ENCODE measurements around the gene DUSP6.
A peak's percentile ranks its signal among the peaks of the same experiment; 100 is the strongest.

The DUSP6 gene

DNA sequence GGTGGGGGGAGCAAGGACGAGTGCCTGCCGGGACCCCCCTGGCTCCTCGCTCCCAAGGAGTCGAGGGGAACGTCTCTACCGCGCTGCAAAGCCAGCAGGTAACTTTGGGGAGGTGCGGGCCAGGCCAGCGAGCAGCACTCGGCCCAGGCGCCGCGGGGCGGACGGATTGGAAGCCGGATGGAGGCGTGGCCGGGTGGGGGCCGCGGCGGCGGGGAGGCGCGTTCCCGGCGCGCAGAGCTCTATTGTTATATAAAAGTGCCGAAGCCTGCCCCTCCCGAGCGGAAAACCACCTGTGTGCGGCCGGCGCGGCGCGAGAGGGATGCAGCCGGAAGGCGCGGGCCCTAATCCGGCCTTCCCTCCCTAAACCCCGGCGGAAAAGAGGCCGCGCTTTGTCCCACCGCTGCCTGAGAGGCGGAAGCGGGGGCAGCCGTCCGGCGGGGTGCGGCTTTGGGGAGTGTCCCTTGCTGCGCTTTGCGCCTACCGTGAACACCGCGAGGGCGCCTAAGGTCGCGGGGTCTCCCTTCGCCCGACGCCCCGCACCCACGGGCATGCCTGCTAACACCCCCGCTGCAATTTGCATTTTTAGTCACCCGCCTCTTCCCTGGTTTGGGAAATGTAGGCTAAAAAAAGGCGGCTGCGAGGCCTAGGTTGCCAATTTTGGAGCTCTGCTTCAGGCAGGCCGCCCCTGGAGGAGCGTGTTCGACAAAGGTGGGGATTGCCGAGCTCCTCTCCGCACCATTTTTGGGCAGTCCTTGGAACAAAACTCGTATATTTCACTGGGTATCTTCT, 1.7 kb upstream of the DUSP6 start:
- DNase-seq = peak in 9 of 10 donors; percentile 40 to 93 (median 56)
- intact Hi-C loops (cut with DNase I) = loop anchor here (5.0 to 10.0 kb wide), 2 partner anchors 108 to 299 kb away; no protein-coding TSS in a partner anchor

DNA sequence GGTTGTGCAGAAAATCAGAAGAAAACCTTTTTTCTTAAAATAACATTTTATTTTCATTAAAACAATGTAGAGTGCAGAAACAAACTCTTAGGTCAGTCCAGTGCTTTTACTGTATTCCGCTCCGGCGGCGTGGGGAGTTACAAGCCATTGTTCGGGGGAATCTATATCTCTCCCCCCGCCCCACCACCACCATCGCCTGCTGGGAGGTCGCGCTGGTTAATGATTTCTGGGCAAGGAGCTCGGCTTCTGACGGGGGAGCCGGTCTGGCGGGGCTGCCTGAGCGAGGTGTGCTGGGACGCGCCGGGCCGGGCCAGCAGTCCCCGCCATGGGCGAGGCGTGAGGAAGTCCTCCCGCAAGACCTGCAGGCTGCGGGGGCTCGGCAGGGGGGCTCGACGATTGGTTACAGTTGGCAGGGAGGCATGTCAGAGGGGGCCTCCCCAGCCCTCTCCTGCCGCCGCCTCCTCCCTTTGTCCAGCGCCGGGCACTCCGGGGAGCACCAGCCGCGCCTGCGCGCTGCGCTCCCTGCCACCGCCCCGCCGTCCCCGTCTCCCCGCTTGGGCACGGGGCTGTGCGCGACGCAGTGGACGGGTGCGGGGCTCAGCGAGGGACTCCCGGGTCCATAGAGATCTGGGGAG, 1.0 kb upstream of the DUSP6 start:
- peak; percentile 50 to 94 (median 59) for DNase-seq
- intact Hi-C loops (cut with DNase I) = loop anchor here (5.0 to 10.0 kb wide), 2 partner anchors 109 to 299 kb away; no protein-coding TSS in a partner anchor

DNA sequence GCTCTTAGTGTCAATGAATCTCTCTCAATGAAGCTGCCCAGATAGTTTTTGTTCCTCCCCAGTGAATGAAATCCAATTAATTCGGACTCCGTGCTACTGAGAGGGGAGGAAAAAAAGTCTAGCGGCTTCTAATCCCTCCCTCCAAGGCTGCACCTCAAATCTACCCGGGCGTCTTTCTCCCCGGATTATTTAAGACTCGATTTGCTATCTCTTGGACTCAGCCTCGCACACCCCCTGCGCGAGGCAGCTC, 134 bp downstream of the DUSP6 start:
- intact Hi-C loops (cut with DNase I) = loop anchor here (5.0 to 10.0 kb wide), 2 partner anchors 110 to 297 kb away; no protein-coding TSS in a partner anchor
- DNase-seq = no peak

DNA sequence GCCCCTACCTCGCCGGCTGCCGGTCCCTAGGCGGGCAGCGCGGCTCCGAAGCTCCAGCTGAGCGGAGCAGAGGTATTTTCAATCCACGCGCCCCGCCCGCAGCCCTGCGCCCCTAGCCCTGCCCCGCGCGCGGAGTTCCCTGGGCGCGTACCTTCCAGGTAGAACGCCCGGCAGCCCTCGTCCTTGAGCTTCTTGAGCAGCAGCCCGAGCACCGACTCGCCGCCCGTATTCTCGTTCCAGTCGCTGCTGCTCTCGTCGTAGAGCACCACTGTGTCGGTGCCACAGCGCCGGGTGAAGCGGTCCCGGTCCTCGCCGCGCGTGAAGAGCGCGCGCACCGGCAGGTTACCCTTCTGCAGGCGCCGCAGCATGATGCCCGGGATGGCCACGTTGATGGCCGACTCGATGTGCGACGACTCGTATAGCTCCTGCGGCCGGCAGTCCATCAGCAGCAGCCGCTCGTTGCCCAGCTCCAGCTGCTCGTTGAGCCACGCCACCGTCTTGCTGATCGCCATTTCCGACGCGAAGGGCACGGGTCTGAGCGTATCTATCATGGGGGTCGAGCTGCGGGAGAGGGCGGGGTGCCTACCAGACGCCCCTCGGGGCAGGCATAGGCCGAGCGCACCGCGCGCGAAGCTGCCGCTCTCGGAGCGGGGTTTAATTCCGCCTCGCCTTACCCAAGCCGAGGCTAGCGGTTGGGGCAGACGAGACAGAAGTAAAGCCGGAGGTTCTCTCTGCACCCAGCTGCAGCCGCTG, 636 bp downstream of the DUSP6 start:
- DNase-seq = peak in 7 of 10 donors; percentile 30 to 90 (median 49)
- intact Hi-C loops (cut with DNase I) = loop anchor here (5.0 to 10.0 kb wide), 2 partner anchors 111 to 297 kb away; no protein-coding TSS in a partner anchor

DNA sequence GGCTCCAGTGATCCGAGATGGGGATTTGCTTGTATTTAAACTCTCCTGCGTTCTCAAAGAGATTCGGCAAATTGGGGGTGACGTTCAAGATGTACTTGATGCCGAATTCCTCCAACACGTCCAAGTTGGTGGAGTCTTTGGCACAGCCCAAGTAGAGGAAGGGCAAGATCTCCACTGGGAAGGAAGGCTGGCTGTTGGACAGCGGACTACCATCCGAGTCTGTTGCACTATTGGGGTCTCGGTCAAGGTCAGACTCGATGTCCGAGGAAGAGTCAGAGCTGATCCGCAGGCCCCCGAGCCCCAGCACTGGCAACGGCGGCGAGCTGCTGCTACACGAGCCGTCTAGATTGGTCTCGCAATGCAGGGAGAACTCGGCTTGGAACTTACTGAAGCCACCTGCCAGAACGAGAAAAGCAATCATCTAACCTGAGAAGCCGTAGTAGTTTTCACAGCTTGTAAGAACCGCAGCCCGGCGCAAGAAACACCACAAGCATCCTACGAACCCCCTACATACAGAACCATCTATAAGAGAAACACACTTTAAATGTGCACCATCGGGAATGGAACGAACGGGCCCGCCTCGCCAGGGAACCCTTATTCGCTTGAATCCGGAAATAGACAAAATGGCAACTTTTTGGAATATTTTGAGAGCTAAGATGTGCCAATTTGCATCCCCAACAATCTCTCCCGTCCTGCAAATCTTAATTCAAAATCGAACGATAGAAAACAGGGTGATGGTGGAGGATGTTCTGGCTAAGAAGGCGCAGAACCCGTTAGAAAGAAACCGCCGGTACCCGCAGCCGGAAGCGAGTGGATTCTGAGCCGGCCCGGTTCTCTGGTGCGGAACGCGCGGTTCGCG, 1.4 kb downstream of the DUSP6 start:
- intact Hi-C loops (cut with DNase I) = loop anchor here (5.0 to 10.0 kb wide), 2 partner anchors 111 to 296 kb away; no protein-coding TSS in a partner anchor
- DNase-seq = peak in 1 of 10 donors; percentile 87

DNA sequence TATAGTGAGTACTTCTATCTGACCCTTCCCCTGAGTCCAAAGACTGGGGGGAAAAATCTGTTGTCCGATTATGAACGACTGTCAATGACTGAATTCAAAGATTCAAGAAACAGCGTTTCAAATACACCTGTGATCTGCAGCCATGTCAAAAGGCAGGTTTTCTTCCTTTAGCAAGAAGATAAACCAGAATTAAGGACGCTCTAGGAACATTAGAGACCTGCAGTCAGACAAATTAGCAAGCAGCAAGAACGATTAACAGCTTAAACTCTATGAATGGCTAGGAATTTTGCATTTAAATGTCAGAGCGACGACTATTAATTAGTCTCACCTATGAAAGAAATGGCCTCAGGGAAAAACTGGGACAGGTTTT, 2.1 kb downstream of the DUSP6 start:
- intact Hi-C loops (cut with DNase I) = loop anchor here (5.0 to 10.0 kb wide), 2 partner anchors 112 to 295 kb away; no protein-coding TSS in a partner anchor
- DNase-seq = no peak

DNA sequence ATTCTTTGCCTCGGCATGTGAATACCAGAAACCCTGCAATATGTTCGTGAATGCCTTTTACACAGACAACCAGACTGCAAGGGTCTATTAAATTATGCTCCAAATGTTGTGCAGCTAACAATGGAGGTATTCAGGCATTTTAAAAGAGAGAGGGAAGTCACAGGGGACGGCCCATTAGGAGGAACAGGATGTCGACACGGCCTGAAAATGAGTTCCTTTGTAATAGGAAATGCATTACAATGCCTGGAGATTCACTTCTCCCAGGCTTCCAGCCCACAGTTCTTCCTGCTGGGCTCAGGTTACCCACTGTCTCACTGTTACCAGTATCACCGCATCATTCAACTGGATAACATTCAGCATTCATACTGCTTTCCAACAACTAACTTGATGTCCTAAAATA, 2.5 kb downstream of the DUSP6 start:
- intact Hi-C loops (cut with DNase I) = loop anchor here (5.0 to 10.0 kb wide), 2 partner anchors 112 to 295 kb away; no protein-coding TSS in a partner anchor
- peak in 1 of 10 donors; percentile 59 for DNase-seq

DNA sequence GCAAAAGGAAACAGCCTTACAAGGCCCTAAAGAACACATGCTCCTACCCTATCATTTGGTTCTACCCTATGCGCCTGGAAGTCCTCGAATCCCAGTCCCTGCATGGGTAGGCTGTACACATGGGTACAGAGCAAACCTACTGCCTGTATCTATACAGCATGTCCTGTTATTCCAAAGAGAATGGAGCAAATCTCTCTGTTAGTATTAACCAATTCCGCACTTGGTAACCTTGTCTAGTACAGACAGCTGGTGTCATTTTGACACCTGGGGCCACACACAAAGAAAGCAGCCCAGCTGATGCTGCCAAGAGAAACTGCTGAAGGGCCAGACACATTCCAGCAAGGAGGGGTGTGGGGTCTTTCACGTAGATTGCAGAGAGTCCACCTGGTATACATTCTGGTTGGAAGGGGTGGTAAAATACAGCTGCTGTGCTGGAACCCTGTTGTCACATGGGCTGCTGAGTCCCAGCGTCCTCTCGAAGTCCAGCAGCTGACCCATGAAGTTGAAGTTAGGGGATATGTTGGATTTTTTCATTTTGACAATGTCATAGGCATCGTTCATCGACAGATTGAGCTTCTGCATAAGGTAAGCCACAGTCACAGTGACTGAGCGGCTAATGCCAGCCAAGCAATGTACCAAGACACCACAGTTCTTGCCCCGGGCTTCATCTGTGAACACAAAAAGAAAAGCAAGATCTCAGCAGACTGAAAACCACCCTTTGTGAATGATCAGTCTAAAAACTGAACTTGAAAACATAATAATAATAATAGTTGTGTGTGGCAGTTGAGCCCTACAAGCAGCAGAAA, 3.2 kb downstream of the DUSP6 start:
- intact Hi-C loops (cut with DNase I) = no loop called here
- DNase-seq = peak in 1 of 10 donors; percentile 43

DNA sequence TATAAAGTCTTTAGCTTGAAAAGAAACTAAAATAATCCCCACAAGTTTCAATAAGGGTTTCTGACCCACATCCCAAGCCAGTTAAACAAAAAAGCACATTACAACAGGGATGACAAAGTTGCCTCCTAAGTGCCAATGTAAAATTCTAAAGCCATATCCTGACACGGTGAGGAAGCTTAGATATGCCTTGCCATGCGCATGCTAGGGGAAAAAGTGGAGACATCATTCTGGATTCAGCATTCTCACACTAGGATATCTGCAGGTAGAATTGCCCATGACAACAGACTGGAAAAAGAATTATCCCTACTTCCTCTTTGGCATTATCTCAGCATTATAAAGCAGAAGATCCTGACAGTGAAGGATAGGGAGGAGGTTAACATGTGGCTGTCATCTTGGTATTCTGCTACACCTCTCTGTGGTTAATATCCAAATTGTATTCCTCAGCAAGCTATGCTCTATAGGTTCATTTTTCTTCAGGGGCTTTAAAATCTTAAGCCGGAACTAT, 4.9 kb downstream of the DUSP6 start:
- no peak for DNase-seq
- intact Hi-C loops (cut with DNase I) = no loop called here

DNA sequence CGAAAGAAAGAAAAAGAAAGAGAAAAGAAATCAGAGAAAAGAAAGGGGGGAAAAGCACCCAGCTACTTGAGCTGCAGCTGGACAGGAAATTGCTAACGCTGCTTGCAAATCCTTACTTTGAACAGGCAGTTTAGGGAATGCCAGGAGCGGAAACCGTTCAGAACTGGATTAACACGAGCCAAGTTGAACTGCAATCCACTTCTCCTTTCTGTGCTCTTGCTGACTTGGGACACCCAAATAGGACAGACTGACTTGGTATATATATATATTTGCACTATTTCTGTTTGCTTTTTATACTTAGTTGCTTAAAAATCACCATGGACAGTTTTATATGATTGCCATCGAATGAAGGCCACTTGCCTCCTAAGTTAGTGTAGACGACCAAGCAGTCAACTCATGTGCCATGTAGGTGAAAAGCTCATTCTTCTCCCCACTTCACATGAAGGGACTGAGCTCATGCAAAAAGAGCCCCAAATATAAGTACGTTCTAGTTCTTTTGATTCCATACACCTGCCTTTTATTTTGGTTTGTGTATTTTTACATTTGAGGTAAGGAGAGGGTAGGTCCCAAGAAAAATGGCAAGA, 5.5 kb downstream of the DUSP6 start:
- intact Hi-C loops (cut with DNase I) = no loop called here
- peak in 1 of 10 donors; percentile 29 for DNase-seq

DNA sequence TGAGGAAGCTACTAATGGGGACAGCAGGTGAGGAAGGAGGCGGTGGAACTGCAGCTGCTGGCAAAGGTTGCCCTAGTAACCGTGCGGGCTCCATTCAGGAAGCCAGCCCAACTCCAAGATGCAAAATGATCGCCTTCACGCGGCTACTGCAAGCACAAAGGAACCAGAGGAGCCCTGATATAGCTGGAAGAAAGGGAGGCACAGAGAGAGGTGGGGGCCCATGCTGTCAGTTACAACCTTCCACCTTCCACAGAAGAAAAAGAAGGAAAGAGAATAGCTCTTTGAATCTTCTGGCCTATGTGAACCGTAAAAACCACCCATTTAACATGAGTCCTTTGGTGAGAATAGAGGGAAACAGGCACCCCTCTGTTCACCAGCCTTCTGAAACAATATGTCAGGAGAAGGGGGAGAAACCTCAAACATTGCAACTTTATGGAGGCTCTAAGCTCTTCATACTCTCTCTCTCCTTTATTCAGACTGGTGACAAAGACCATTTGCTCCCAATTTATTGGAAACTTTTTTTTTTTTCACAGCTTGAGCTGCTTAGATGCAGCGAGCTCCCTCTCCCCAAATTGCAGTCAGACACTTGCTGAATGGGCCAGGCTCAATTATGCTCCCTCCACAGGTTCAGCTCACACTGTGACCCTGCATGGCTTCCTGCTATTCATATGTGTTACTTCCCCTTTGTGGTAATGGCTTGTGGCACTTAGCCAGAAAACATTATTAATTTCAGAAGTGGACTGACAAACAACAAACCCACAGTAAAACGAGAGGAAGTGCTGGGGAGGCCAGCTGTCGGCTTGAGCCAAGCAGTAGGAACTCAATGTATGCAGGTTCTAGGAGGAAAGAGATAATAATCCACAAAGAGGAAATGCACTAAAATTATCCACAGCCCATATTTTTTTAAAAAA, 6.2 kb downstream of the DUSP6 start:
- intact Hi-C loops (cut with DNase I) = no loop called here
- peak in 5 of 10 donors; percentile 37 to 89 (median 76) for DNase-seq

DNA sequence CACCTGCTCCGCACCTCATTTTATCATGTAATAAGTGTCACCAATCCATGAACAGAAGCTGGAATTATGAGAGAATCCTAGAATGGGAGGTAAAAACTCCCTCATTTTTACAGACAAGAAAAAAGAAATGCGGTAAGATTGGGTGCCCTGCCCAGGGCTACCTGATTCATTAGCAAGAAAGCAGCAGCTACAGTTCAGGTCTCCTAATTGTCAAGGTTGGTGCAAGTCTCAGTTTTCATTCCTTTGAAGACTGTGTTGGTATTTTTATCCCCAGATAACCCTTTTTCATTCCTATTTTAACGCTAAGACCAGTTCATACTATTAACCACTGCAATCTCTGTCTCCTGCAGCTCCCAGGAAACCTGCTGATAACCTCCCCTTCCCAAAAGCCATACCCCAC, 6.9 kb downstream of the DUSP6 start:
- intact Hi-C loops (cut with DNase I) = no loop called here
- DNase-seq = no peak

DNA sequence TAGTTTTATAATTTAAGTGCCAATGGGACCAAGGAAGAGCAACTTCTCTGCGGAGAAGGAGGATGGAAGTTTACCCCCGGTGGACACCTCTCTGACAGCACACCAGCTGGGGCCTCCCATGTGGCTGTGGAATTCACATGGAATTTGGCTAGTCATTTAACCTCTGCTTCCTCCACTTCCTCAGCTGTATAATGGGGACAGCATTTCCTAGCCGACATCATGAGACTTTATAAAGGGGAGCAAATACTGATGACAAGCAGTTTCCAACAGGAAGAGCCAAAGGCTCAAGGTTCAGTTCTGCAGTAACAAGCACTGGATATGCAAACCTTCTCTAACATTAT, 7.5 kb downstream of the DUSP6 start:
- no peak for DNase-seq
- intact Hi-C loops (cut with DNase I) = no loop called here

DNA sequence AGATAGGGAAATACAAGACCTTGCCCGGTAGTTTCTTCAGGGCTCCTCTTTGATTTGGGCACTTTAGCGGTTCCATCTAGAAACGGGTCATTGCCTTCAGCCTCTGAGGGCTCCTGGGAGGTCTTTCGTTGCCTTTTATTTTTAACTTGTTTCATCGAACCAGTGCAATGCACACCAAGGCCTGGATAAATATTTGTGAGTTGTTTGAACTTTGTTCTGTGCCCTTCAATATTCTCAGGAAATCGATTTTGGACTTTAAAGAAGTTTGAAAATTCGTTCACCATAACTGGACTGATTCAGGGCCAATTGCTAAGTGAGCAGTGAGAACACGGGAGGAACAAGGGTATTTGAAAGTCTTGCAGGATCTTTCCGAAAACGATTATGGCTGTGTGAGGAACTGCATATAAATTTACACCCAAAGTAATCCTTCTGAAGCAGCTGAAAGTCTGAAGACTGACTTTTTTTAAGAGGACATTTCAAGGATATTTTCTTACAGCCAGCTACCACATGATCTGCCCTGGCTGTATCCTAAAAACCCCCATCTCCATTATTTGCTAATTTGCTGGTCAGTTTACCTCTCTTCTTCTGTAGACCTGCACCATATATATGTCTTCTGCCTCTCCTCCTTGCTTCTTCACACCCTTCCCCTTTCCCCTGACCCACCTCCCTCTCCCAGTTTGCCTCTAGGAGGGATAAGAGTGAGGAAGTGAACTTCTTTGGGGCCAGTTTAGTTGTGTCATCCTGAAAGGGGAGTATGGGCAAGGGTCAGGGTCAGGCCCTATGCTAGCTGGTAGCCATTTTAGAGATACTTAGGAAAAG, 8.0 kb downstream of the DUSP6 start:
- intact Hi-C loops (cut with DNase I) = no loop called here
- no peak for DNase-seq

DNA sequence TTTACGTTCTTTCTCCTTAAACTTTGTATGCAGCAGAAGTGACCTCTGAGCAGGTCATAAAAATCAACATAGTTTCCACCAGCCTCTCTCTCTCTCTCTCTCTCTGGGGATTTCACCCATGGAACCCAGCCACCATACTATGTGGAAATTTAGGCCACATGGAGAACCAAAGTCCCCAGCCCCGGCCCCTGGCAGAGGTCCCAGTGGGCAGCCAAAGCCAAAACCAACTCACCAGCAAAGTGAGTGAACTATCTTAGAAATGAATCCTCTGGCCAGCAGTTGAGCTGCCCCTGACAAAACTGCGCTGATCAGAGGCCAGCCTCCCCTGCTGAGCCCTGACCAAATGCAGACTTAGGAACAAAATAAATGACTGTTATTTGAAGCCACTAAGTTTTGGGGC, 9.2 kb downstream of the DUSP6 start:
- DNase-seq = peak in 2 of 10 donors; percentile 67 to 81
- intact Hi-C loops (cut with DNase I) = no loop called here

DNA sequence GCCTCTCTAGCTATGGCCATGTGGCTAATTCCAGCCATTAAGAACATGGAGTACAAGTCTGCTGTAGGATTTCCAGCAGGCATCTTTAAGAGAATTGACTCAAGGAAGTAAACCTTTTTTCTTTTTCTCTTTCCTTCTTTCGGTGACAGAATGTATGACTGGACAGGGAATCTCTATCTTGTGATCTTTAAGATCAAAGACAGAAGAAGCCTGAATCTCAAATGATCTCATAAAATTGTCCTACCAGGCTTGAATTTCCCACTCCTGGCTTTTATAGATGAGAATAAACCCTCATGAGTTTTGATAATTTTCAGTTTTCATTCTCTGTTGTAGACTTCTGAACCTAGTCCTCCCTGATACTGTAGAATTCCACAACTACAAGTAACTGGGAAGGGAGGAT, 11.4 kb downstream of the DUSP6 start:
- intact Hi-C loops (cut with DNase I) = no loop called here
- DNase-seq = no peak

DNA sequence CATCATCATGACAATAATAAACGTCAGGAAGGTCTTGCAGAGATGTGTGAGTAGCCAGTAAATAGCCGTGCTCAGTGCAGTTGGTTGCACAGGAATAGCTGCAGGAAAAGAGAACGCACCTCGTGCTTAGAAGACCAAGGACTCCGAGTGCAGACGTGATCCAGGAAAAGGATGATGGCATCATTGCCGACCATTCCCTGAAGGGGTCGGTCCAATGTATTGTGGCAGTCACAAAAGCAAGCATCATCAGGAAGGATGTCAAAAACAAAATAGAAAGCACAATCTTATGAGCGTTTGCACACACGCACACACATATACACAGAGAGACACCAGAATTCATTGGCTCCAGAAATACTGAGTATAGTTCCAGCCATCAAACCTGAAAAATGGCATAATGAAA, 12.8 kb downstream of the DUSP6 start:
- intact Hi-C loops (cut with DNase I) = no loop called here
- peak in 1 of 10 donors; percentile 19 for DNase-seq
